ENCODE measurements around the gene RAB5IF. TPM values are rescaled to one million over a fixed set of nuclear protein-coding genes. Genes with fewer than 3 reads are reported as not detected.

Gene RAB5IF
- total and polyA plus RNA-seq, 2 of the 13 experiments (the other 11 are each of a cell fraction or from before 2014, with no cell fraction given): 261 to 305 TPM

DNA sequence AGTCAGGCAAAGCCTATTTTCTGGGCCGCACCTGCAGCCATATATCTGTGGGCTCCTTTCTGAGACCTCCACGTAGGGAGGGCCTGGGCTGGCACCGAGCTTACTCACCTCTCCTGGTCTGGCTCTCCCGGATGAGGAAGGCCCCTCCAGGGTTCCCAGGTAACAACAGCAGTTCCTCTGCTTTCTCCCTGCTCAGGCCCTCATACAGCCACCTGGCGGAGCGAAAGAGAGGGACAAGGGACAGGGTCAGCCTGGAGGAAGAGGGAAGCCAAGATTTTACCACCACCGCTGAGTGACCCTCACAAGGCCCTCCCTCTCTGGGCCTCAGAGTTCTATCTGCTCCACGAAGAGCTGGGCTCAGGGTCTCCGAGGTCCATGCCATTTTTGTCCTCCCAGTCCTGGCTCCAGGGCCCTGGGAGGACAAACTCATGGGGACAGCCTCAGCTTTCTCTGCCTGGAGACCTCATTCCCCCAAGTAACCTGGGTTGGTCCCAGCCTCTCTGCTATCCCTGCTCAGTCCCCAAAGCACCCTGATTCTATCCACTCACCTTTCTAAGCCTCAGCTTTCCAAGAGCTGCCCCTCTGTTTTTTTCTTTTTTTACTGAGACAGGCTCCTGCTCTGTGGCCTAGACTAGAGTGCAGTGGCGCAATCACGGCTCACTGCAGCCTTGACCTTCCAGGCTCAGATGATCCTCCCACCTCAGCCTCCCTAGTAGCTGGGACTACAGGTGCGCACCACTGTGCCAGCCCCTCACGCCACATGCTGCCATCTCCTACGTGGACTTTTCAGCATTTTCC, 27.1 kb downstream of the RAB5IF start (continued):
- TF ChIP-seq, protein P1, sequence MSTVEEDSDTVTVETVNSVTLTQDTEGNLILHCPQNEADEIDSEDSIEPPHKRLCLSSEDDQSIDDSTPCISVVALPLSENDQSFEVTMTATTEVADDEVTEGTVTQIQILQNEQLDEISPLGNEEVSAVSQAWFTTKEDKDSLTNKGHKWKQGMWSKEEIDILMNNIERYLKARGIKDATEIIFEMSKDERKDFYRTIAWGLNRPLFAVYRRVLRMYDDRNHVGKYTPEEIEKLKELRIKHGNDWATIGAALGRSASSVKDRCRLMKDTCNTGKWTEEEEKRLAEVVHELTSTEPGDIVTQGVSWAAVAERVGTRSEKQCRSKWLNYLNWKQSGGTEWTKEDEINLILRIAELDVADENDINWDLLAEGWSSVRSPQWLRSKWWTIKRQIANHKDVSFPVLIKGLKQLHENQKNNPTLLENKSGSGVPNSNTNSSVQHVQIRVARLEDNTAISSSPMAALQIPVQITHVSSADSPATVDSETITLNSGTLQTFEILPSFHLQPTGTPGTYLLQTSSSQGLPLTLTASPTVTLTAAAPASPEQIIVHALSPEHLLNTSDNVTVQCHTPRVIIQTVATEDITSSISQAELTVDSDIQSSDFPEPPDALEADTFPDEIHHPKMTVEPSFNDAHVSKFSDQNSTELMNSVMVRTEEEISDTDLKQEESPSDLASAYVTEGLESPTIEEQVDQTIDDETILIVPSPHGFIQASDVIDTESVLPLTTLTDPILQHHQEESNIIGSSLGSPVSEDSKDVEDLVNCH (CRISPR knock-in tag; IDR thresholded peaks at IDR 0.05): peak; percentile 84; the same call in 1 of the 2 replicates
- TF ChIP-seq ZNF235 (CRISPR knock-in tag; IDR thresholded peaks at IDR 0.05; ENCODE audit: borderline replicate concordance) (no peak), ZNF841 (CRISPR knock-in tag; IDR thresholded peaks at IDR 0.05; ENCODE audit: borderline replicate concordance) (no peak), ZMYM2 (CRISPR knock-in tag; IDR thresholded peaks at IDR 0.05) (peak; percentile 95), RELA (CRISPR knock-in tag; IDR thresholded peaks at IDR 0.05) (no peak), CHCHD3 (CRISPR knock-in tag; IDR thresholded peaks at IDR 0.05) (peak; percentile 34; the same call in 1 of the 2 replicates), GABPA (IDR thresholded peaks at IDR 0.05; ENCODE audit: low read depth, low read length) (no peak), GABPA (CRISPR knock-in tag; IDR thresholded peaks at IDR 0.05; ENCODE audit: low read depth) (peak; percentile 55), ZNF7 (CRISPR knock-in tag; IDR thresholded peaks at IDR 0.05) (no peak), KAT8 (CRISPR knock-in tag; IDR thresholded peaks at IDR 0.05) (peak; percentile 64), ZNF570 (CRISPR knock-in tag; IDR thresholded peaks at IDR 0.05; ENCODE audit: borderline replicate concordance) (no peak), EED (CRISPR knock-in tag; IDR thresholded peaks at IDR 0.05) (0 out of 2 replicates have a peak, but pooled peaks have one; percentile 71), HNF4A (CRISPR knock-in tag; IDR thresholded peaks at IDR 0.05) (peak; percentile 72), FOXA1 (IDR thresholded peaks at IDR 0.05) (no peak), FOXA1 (CRISPR knock-in tag; IDR thresholded peaks at IDR 0.05) (peak; percentile 41; the same call in 1 of the 2 replicates), SMC3 (IDR thresholded peaks at IDR 0.05; ENCODE audit: low read length) (peak; percentile 96), TCF7 (IDR thresholded peaks at IDR 0.05; ENCODE audit: low read depth) (no peak), RBM22 (optimal IDR thresholded peaks at IDR 0.05; ENCODE audit: low read length) (no peak), REL (CRISPR knock-in tag; conservative IDR thresholded peaks at IDR 0.05) (no peak), SSRP1 (CRISPR knock-in tag; IDR thresholded peaks at IDR 0.05) (peak; percentile 74; the same call in 1 of the 2 replicates), ZC3H4 (CRISPR knock-in tag; IDR thresholded peaks at IDR 0.05; ENCODE audit: borderline replicate concordance) (no peak), RXRB (CRISPR knock-in tag; IDR thresholded peaks at IDR 0.05; ENCODE audit: borderline replicate concordance) (peak; percentile 23)
- TF ChIP-seq, protein P2, sequence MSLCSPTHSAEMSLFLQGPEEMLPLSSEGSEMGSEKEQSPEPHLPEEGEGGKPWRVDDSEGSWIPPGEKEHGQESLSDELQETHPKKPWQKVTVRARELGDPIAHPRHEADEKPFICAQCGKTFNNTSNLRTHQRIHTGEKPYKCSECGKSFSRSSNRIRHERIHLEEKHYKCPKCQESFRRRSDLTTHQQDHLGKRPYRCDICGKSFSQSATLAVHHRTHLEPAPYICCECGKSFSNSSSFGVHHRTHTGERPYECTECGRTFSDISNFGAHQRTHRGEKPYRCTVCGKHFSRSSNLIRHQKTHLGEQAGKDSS (CRISPR knock-in tag; IDR thresholded peaks at IDR 0.05; ENCODE audit: borderline replicate concordance, low read depth): peak; percentile 89
- TF ChIP-seq, protein P3, sequence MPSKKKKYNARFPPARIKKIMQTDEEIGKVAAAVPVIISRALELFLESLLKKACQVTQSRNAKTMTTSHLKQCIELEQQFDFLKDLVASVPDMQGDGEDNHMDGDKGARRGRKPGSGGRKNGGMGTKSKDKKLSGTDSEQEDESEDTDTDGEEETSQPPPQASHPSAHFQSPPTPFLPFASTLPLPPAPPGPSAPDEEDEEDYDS (CRISPR knock-in tag; IDR thresholded peaks at IDR 0.05): peak; percentile 58
- TF ChIP-seq, protein P4, sequence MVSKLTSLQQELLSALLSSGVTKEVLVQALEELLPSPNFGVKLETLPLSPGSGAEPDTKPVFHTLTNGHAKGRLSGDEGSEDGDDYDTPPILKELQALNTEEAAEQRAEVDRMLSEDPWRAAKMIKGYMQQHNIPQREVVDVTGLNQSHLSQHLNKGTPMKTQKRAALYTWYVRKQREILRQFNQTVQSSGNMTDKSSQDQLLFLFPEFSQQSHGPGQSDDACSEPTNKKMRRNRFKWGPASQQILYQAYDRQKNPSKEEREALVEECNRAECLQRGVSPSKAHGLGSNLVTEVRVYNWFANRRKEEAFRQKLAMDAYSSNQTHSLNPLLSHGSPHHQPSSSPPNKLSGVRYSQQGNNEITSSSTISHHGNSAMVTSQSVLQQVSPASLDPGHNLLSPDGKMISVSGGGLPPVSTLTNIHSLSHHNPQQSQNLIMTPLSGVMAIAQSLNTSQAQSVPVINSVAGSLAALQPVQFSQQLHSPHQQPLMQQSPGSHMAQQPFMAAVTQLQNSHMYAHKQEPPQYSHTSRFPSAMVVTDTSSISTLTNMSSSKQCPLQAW (CRISPR knock-in tag; IDR thresholded peaks at IDR 0.05): 0 out of 2 replicates have a peak, but pooled peaks have one; percentile 6
- TF ChIP-seq, protein P5, sequence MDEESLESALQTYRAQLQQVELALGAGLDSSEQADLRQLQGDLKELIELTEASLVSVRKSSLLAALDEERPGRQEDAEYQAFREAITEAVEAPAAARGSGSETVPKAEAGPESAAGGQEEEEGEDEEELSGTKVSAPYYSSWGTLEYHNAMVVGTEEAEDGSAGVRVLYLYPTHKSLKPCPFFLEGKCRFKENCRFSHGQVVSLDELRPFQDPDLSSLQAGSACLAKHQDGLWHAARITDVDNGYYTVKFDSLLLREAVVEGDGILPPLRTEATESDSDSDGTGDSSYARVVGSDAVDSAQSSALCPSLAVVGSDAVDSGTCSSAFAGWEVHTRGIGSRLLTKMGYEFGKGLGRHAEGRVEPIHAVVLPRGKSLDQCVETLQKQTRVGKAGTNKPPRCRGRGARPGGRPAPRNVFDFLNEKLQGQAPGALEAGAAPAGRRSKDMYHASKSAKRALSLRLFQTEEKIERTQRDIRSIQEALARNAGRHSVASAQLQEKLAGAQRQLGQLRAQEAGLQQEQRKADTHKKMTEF (CRISPR knock-in tag; IDR thresholded peaks at IDR 0.05): peak; percentile 81

All from HepG2 (cell line).